PFSK-1 (cell line): ENCODE measurements around the gene TMEM253.

Source experiments
- FOXP2 ChIP-seq: optimal IDR thresholded peaks from 2 replicates; pipeline ENCODE3; 2011; ENCODE audit warnings: borderline replicate concordance, control low read depth, inconsistent platforms; ENCODE audit not compliant: insufficient read depth; ENCODE audit errors: extremely low read length, extremely low read depth
- POLR2AphosphoS5 ChIP-seq: IDR thresholded peaks from 2 replicates; pipeline ENCODE4 v1.6.1; 2012; ENCODE audit warnings: low read depth, mild to moderate bottlenecking, control low read depth, low read length, moderate library complexity
- SIN3A ChIP-seq: IDR thresholded peaks from 2 replicates; pipeline ENCODE4 v1.6.1; 2012; ENCODE audit warnings: mild to moderate bottlenecking, low read length, moderate library complexity, borderline replicate concordance; ENCODE audit not compliant: insufficient read depth
- TAF1 ChIP-seq: IDR thresholded peaks from 2 replicates; pipeline ENCODE4 v1.6.1; 2012; ENCODE audit warnings: low read length, control low read depth, borderline replicate concordance; ENCODE audit not compliant: insufficient read depth
- TF ChIP-seq, protein P1 (sequence below), 2 experiments: IDR thresholded peaks; 2 replicates each; pipeline versions ENCODE4 v1.6.1 to v1.8.0; 2011 to 2012; ENCODE audit warnings: low read depth in 2 of 2, low read length in 2 of 2, control low read depth in 1 of 2, inconsistent platforms in 1 of 2, mild to moderate bottlenecking in 1 of 2, moderate library complexity in 1 of 2; ENCODE audit not compliant: insufficient read depth in 1 of 2

DNA sequence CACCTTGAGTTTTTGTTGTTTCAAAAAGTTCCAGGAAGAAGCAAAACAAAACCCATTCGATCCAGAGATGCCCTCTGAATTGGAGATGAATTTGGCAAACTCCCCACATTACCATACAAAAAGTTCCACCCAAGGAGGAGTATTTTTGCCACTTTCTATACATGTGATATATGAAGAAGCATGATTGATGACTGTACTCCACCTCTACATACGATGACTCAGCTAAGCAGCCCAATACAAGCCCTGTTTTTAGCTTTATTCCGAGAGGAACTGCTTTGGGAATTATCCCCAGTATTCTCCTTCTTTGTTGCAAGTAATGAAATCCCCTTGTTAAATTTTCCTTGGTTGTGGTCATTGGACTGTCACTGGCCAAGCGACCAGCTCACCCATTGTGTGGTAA, 11.4 kb downstream of the TMEM253 start:
- no peak for TF ChIP-seq POLR2AphosphoS5
- TF ChIP-seq, protein P1, sequence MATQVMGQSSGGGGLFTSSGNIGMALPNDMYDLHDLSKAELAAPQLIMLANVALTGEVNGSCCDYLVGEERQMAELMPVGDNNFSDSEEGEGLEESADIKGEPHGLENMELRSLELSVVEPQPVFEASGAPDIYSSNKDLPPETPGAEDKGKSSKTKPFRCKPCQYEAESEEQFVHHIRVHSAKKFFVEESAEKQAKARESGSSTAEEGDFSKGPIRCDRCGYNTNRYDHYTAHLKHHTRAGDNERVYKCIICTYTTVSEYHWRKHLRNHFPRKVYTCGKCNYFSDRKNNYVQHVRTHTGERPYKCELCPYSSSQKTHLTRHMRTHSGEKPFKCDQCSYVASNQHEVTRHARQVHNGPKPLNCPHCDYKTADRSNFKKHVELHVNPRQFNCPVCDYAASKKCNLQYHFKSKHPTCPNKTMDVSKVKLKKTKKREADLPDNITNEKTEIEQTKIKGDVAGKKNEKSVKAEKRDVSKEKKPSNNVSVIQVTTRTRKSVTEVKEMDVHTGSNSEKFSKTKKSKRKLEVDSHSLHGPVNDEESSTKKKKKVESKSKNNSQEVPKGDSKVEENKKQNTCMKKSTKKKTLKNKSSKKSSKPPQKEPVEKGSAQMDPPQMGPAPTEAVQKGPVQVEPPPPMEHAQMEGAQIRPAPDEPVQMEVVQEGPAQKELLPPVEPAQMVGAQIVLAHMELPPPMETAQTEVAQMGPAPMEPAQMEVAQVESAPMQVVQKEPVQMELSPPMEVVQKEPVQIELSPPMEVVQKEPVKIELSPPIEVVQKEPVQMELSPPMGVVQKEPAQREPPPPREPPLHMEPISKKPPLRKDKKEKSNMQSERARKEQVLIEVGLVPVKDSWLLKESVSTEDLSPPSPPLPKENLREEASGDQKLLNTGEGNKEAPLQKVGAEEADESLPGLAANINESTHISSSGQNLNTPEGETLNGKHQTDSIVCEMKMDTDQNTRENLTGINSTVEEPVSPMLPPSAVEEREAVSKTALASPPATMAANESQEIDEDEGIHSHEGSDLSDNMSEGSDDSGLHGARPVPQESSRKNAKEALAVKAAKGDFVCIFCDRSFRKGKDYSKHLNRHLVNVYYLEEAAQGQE (IDR thresholded peaks at IDR 0.05; ENCODE audit: insufficient read depth in 1 of 2, low read depth in 2 of 2, low read length in 2 of 2), result no peak
- TF ChIP-seq TAF1, result no peak
- TF ChIP-seq SIN3A, result no peak
- TF ChIP-seq FOXP2, result no peak
